SHP77 treated with DMSO at 0.1 percent for 48 hours (cell line): ENCODE data around the gene NR6A1.

ENCODE experiments used
- DNase-seq: peaks from one replicate; lab custom pipeline; 2025; lab: John Stamatoyannopoulos, UW

Gene NR6A1

DNA sequence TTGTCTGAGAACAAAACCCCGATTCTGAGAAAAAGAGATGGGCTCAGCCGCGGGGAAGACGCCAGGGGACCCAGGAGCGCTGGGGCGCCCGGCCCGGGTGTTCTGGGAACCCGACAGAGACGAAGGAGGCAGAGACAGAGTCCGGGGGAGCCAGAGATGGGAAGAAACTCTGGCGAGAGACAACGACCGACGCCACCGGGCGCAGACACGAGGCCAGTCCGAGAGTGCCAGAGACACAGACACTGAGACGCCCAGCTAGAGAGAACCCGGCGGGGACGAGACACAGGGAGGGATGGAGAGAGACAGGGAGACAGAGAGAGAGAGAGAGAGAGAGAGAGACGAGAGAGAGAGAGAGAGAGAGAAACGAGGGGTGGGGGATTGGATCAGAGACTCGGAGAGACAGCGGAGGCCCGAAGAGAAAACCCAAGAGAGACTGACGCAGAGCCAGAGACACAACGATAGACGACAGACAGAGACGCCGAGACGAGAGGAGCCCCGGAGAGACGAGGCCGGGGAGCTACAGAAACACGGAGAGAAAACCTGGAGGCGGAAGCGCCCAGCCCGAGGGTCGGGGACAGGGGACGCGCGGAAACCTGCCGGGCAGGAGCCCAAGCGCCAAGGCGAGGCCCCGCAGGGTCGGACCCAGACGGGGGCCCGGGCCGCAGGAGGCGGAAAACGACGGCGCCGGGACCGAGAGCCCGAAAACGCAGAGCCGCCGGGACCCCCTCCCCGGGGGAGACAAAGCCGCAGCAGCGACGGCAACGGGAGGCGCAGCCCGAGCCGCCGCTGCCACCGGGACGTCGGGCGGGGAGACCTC lies 267.2 kb downstream of the NR6A1 start:
- no peak for DNase-seq

DNA sequence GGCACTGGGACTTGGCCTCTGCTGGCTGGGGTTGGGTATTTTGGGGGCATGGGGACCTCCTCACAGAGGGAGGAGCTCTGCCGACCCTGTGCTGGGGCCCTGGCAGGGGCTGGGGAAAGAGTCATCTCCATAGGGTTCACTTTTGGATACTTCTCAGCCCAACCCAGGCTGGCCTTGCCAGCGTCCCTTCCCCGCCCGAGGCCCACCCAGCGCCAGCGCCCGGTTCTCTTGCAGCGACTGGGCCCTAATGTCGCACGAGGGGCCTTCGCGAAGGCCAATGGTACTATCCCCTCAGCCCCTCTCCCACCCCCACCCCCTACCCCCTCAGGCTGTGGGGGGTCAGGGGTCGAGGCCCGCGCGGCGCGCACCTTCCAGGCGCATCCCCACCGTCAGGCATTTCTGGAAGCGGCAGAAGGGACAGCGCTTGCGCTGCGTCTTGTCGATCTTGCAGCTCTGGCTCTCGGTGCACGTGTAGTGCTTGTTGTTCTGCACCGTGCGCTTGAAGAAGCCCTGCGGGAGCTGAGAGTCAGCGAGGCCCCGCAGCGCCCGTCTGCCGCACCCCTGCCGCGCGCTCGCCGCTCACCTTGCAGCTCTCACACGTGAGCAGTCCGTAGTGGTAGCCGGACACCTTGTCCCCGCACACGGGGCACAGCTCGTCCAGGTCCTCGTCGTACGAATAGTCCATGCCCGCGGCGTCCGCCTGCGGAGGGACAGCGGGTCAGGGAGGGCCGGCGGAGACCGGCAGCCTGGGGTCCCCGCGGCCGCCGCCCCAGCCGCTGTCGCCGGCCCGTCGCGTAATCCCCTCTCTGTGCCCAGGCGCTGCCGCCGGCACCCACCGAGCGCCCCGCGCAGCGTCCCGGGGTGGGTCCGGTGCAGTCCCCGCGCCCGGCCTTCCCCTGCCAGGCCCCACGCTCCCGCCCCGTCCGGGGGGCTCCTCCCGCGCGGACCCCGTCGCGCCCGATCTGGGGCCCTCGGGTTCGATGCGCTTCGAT lies 268.1 kb downstream of the NR6A1 start:
- no peak for DNase-seq

- no peak for DNase-seq
Measured at GRCh38 chr9:124501771-124502320, 269.3 kb downstream of the NR6A1 start.

- DNase-seq: no peak
Measured at GRCh38 chr9:124500796-124501611, 270.1 kb downstream of the NR6A1 start.

- no peak for DNase-seq
Measured at GRCh38 chr9:124500028-124500795, 270.9 kb downstream of the NR6A1 start.

GRCh38 chr9:124499216-124499615 lies 271.9 kb downstream of the NR6A1 start:
- DNase-seq: no peak

DNA sequence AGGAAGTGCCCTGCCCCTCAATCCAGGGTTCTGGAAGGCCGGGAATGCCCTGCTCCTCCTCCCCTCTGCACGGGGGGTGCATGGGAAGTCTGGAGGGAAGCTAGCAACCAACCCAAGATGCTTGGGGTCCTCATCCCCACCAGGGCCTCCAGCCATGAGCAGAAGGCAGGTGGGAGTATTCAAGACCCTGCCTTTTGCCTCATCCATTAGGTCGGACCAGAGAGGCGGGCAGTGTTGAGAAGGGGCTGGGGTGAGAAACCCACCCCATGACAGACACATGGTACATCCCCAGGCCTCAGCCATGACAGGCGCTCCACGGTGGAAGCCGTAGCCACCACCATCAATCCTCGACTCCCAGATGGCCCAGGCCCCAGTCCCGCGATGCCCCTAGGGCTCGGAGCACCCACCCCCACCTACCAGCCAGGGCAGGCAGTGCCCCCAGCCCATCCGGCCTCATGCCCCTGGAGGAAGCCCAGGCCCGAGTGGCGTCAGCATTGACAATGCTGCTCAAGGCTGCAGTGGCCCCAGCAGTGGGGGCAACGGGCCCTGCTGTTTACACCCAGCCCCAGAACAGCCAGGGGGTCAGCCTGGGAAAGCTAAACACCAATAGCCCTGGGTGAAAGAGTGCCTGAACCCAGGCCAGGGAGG lies 272.5 kb downstream of the NR6A1 start:
- DNase-seq: no peak

DNA sequence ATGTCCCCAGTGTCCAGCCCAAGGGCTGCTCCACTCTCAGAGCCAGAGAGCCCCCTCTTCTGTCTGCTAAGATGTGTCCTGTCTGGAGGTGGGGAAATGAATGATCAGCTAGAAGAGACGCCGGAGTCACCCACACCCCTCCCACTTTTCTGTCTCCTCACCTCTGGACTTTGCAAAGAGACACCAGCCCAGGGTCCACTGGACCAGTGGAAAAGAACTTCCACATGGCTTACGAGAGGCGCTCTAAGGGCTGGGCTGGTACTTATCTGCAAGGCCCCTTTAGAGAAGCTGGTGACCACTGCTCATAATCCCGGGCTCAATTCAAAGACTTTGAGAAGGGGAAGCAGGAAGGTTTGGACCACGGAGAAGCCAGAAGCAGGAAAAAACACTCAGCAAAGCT lies 273.1 kb downstream of the NR6A1 start:
- no peak for DNase-seq

DNA sequence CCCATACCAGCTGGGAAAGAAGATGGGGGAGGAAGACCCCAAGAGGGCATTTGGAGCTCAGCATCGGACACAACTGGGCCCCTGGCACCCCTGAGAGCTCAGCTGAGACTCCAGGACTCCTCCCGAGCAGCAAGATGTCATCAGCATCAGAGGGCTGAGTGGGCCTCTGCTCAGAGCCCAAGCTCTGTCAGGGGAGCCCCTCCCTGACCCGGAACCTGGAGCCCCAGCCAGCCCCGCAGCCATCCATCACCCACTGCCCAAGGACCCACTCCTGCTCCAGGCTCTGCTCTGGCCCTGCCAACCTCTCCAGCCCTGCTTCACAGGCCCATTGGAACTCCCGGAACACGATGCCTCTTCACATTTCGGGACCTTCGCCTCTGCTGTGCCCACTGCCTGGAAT lies 273.7 kb downstream of the NR6A1 start:
- no peak for DNase-seq

GRCh38 chr9:124496463-124496862 lies 274.6 kb downstream of the NR6A1 start:
- no peak for DNase-seq

- DNase-seq: no peak
Measured at GRCh38 chr9:124496075-124496449, 275.0 kb downstream of the NR6A1 start.

GRCh38 chr9:124495126-124496074 lies 275.7 kb downstream of the NR6A1 start:
- DNase-seq: no peak

GRCh38 chr9:124493794-124494479 lies 277.2 kb downstream of the NR6A1 start:
- DNase-seq: no peak

DNA sequence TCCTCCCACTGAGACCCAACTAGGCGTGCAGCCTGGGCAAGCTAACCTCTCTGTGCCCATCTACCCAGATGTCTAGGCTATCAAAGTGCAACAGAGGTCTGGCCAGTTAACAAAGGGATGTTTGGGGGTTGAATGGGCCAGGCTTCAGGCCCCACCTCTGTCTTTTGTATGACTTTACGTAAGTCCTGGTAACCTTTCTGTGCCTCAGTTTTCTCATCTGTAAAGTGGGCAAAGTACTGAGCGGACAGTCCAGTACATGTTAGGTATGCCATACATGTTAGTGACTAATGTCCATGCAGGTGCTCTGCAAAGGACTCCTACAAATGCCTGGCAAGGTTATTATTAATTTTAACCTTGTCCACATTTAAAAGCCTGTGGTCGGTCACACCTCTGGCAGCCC lies 277.9 kb downstream of the NR6A1 start:
- no peak for DNase-seq

DNA sequence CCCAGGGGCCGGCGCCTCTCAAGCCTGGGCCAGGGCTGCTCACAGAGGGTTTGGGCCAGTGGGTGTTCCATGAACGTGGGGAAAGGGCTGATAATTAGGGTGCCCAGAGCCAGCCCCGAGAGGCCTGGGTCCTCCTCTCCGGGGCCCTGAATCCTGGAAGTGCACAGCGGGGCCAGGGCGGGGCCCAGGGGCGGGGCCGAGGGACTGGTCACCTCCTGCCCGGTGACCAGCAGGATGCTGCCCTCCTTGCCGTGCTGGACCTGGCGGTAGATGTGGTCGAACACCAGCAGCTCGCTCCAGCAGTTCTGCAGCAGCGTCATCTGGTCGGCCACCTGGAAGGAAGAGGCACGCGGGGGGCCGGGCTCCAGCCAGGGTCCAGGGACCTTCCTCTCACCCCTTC lies 278.3 kb downstream of the NR6A1 start:
- DNase-seq: no peak

DNA sequence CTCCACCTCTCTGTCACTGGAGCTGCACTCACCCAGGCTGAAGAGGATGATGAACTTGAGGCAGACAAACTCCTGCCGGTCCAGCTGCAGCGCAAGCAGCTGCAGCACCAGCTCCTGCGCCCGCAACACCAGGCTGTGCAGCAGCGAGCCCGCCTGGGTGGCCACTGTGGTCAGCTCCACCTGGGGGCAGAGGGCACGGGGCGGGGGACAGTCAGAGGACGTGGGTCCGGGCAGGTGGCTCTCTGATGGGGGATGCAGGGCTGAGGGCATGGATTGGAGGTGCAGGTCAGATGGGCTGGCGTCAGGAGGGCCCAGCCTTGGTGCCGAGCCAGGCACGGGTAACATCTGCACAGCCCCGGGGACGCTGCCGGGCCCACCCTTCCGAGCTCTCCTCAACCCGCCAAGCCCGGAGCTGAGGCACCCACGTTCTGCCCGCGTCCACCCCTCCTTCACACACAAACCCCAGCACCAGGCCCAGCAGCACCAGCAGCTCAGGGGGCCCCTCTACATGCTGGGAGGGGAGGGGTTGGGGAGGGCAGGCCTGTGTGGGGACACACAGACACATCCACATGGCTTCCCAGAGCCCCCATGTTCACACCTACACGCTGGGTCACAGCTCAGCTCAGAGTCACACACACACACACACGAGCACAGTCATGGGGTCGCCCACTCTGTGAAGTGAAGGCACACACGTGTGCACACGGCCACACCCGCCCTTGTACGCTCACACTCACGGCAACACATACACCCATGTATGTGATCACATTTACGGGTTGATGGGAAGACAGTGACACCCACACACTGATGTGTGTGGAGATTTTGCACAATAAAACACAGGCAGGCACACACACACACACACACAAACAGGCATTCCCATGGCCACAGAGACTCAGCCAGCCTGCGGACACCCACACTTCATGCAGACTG lies 279.8 kb downstream of the NR6A1 start:
- no peak for DNase-seq

DNA sequence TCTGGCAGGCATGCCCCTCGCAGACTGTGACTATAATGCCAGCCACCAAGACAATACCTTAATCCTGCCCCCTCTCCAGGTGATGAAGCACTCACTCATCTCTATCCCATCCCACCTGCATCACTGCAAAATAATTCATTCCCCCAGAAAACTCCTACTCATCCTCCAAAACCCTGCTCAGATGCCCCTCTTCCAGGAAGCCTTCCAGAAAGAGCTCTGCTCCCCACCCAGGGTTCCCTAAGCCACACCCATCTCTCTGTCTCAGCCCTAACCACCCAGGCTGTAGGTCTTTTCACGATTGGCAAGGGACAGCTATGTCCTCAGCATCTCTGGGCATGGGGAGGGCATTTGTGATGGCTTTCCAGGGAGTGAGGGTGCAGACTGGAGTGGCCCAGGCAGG lies 281.1 kb downstream of the NR6A1 start:
- DNase-seq: no peak

GRCh38 chr9:124489222-124489621 lies 281.9 kb downstream of the NR6A1 start:
- DNase-seq: no peak
